ENCODE results near the gene CPEB2.
A peak's percentile ranks its signal among the peaks of the same experiment; 100 is the strongest.

DNA sequence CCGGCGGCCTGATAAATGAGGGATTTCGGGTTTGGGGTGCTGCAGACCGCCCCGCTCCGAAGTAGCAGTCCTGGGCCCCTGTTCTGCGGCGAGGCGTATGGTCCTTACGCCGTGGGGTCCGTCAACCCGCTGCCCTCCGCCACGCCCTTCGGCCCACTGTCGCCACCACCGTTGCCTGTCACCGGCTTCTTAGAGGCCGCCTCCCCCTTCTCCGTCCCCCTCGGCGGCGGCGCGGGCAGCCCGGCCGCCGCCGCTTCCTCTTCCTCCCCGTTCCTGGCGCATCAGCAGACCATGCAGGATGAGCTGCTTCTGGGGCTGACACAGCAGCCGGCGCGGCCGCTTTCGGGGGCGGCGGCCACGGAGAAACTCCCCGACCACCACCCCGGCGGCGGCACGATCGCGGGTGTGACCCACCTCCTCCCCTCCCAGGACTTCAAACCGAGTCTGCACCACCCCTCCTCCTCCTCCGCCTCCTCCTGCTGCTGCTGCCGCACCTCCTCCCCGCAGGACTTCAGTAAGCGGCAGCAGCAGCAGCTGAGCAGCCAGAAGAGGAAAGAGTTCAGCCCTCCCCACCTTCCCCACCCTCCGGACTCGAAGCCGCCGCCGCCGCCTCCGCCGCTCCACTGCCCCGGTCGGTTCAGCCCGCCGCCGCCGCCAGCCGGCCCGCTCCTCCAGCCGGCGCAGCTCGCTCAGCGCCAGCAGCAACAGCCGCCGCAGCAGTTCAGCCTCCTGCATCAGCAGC lies 549 bp downstream of the CPEB2 start:
- TF ChIP-seq POLR2A (IDR thresholded peaks at IDR 0.05): peak; percentile 14 to 78
- TF ChIP-seq, protein P1, sequence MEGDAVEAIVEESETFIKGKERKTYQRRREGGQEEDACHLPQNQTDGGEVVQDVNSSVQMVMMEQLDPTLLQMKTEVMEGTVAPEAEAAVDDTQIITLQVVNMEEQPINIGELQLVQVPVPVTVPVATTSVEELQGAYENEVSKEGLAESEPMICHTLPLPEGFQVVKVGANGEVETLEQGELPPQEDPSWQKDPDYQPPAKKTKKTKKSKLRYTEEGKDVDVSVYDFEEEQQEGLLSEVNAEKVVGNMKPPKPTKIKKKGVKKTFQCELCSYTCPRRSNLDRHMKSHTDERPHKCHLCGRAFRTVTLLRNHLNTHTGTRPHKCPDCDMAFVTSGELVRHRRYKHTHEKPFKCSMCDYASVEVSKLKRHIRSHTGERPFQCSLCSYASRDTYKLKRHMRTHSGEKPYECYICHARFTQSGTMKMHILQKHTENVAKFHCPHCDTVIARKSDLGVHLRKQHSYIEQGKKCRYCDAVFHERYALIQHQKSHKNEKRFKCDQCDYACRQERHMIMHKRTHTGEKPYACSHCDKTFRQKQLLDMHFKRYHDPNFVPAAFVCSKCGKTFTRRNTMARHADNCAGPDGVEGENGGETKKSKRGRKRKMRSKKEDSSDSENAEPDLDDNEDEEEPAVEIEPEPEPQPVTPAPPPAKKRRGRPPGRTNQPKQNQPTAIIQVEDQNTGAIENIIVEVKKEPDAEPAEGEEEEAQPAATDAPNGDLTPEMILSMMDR (IDR thresholded peaks at IDR 0.05): no peak

Data from adrenal gland (tissue), 5 donors.